WERI-Rb-1 (cell line): ENCODE measurements around the gene NKX1-1.

Experiments used
- DNase-seq: peaks from one replicate; pipeline ENCODE4 v3.0.0-alpha.2; 2020
- H3K27ac ChIP-seq: fragments of 250-450 bp; sonication (Bioruptor Pico); 2 replicates; pipeline ENCODE4 v1.5.1; 2020; ENCODE audit warnings: mild to moderate bottlenecking, moderate library complexity
- H3K27me3 ChIP-seq: fragments of 250-450 bp; sonication (Bioruptor Pico); 2 replicates; pipeline ENCODE4 v1.5.1; 2021; ENCODE audit warnings: mild to moderate bottlenecking, low read depth, moderate library complexity; ENCODE audit not compliant: insufficient read depth, severe bottlenecking
- H3K36me3 ChIP-seq: fragments of 250-450 bp; sonication (Bioruptor Pico); 2 replicates; pipeline ENCODE4 v1.5.1; 2020; ENCODE audit warnings: mild to moderate bottlenecking, moderate library complexity
- H3K4me3 ChIP-seq: 2 replicates; pipeline ENCODE4 v1.5.1; 2011; ENCODE audit warnings: low read depth, mild to moderate bottlenecking, control low read depth, low read length
- H3K9me3 ChIP-seq: fragments of 250-450 bp; sonication (Bioruptor Pico); 2 replicates; pipeline ENCODE4 v1.5.1; 2021; ENCODE audit warnings: mild to moderate bottlenecking, moderate library complexity; ENCODE audit not compliant: severe bottlenecking
- CTCF ChIP-seq: IDR thresholded peaks from 2 replicates; pipeline ENCODE4 v1.5.1; 2011; ENCODE audit warnings: low read depth, mild to moderate bottlenecking, control low read depth, inconsistent platforms, low read length

The NKX1-1 gene

GRCh38 chr4:1356181-1356998 lies 49.9 kb downstream of the NKX1-1 start:
- no peaks in the 10 kb centered on the region for H3K9me3 ChIP-seq
- no peak overlapping the region for H3K27ac ChIP-seq
- DNase-seq = peak; percentile 81
- peak; percentile 91 for TF ChIP-seq CTCF
- H3K36me3 ChIP-seq = peaks cover 40% of the 10 kb centered on the region
- no peaks in the 10 kb centered on the region for H3K27me3 ChIP-seq
- H3K4me3 ChIP-seq = no peak overlapping the region

DNA sequence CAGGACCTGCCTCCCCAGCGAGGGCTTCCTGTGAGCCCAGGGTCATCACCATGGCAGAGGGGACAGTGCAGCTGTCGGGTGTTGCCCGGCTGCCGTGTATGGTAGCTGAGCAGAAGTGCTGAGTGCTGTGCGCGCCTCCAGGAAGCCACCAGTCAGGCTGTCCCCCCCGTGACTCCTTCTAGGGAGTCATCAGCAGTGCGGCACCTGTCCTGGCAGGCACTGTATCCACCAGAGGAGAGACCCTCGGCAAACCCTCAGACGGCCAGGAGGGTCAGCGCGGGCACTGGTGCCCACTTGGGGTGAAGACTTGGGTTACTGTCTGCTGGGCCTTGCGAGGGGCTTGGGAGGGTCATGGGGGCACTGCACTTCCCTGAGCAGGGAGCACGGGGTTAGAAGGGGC lies 50.9 kb downstream of the NKX1-1 start:
- Histone ChIP-seq H3K27ac (no peak overlapping the region), H3K27me3 (no peaks in the 10 kb centered on the region), H3K9me3 (no peaks in the 10 kb centered on the region), H3K4me3 (no peak overlapping the region), H3K36me3 (peaks cover 41% of the 10 kb centered on the region)
- DNase-seq = no peak
- no peak for TF ChIP-seq CTCF

DNA sequence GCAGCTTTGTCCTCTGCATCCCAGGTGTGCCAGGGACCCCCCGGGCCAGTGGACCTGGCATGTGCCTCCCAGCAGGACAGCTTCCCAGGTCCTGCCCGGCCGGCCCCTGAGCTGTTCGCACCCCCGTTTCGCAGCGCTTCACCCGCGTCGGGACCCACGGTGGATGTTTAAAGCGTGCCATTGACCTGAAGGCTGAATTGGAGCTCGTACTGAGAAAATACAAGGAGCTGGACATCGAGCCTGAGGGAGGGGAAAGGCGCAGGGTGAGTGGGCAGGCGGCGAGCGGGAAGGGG lies 51.3 kb downstream of the NKX1-1 start:
- no peaks in the 10 kb centered on the region for H3K9me3 ChIP-seq
- no peak overlapping the region for H3K4me3 ChIP-seq
- DNase-seq = no peak
- no peak for TF ChIP-seq CTCF
- peaks cover 46% of the 10 kb centered on the region for H3K36me3 ChIP-seq
- no peak overlapping the region for H3K27ac ChIP-seq
- H3K27me3 ChIP-seq = no peaks in the 10 kb centered on the region

DNA sequence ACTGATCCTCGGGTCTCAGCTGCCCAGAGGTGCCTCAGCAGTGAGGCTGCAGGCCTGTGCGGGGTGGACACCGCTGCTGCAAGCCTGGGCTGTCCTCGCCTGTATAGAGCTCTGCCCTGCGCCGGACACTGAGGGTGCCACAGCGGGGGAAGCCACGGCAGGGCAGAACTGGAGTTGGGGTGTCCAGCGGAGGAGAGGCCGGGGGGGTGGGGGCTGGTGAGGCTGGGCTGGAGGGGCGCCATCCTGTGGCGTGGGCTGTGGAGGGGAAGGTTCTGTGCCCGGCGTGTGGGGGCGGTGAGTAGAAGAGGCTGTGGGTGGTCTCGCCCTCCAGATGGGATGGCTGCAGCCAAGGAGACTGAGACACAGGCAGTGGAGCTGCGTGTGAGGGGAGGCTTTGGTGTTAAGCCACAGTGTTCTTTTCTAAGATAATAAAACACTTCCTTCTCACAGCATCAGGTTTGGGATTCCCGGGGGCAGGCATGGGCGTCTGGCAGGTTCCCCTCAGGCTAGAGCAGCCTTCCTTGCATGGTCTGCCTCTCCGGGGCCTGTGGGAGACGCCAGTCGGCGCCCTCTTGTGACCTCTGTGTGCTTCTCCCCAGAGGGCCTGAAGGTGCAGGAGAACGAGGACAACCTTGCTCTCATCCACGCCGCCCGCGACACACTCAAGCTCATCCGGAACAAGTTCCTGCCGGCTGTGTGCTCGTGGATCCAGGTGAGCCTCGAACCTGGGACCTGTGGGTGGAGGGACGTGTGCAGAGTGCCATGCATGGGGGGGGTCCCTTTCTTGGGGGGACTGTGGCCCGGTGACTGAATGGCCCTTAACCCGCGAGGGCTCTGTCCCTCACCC lies 51.9 kb downstream of the NKX1-1 start:
- DNase-seq = no peak
- 0 out of 2 replicates have a peak, but pooled peaks have one; percentile 13 for TF ChIP-seq CTCF

DNA sequence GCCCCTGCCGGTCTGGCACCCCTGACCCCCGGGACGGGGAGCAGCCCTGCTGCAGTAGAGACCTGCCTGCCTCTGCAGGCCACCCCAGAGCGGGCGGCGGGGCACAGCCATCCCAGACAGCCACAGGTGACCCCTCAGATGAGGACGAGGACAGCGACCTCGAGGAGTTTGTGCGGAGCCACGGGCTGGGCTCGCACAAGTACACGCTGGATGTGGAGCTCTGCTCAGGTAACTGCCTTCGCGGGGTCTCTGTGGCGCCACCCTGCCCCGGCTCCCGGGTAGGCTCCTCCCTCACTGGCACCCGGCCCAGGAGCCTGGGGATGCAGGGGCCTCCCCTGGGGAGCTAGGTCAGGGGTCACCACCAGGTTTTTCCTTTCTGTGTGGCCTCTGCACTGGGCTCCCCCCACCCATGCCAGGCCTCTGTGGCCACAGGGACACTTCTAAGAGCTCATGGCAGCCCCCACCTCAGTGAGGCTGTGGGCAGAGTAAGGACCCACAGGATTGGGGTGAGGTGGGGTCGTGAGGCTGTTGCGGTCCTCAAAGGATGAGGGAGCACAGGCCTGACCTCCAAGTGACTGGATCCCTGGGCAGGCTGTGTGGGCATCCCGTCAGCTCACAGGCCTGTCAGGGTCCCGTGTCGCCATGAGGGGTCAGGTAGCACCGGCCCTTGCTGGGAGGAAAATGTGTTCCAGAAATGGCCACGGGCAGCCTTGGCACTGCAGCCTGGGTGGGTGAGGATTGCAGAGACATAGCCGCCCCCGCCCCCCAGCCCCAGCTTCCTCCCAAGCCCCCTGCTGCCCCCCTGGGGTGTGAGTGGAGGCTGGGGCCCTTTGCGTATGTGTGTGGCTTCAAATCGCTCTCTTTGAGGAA lies 52.8 kb downstream of the NKX1-1 start:
- peaks cover 53% of the 10 kb centered on the region for H3K36me3 ChIP-seq
- no peak for DNase-seq
- H3K9me3 ChIP-seq = no peaks in the 10 kb centered on the region
- TF ChIP-seq CTCF = no peak
- no peaks in the 10 kb centered on the region for H3K27me3 ChIP-seq
- no peak overlapping the region for H3K27ac ChIP-seq
- H3K4me3 ChIP-seq = no peak overlapping the region

More for the DNA sequence above, 51.9 kb downstream of the NKX1-1 start:
- Histone ChIP-seq H3K4me3 (no peak overlapping the region), H3K9me3 (no peaks in the 10 kb centered on the region), H3K27ac (no peak overlapping the region), H3K27me3 (no peaks in the 10 kb centered on the region), H3K36me3 (peaks cover 52% of the 10 kb centered on the region)
